HG02885 (cell line): Measurements from ENCODE around the gene SNX3.

Source experiments
- ATAC-seq: cut with Tn5 transposase; IDR thresholded peaks from one replicate; pipeline ENCODE4 v1.9.1; 2021; ENCODE audit warnings: mild to moderate bottlenecking; ENCODE audit not compliant: unreplicated experiment, poor library complexity

Gene SNX3

DNA sequence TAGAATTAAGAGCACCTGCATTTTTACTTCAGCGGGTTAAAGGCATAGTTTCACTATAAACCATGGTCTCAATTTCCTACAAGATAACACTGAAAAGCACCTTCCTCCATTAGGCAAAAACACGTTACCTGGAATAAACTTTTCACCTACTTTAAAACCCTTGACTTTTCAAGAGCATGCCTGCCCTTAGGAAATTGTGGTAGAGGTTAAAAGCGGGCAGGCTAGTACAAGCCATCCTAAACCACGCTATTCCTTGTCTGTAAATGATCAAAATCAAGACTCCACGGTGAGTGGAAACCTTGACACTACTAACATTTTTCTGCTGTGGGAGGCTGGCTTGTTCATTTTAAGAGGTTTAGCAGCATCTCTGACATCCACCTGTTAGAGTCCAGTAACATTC lies 51.1 kb downstream of the SNX3 start:
- ATAC-seq = no peak

GRCh38 chr6:108207013-108207412 lies 53.8 kb downstream of the SNX3 start:
- ATAC-seq = no peak

- no peak for ATAC-seq
These were observed 57.4 kb downstream of the SNX3 start for GRCh38 chr6:108203189-108204112.

DNA sequence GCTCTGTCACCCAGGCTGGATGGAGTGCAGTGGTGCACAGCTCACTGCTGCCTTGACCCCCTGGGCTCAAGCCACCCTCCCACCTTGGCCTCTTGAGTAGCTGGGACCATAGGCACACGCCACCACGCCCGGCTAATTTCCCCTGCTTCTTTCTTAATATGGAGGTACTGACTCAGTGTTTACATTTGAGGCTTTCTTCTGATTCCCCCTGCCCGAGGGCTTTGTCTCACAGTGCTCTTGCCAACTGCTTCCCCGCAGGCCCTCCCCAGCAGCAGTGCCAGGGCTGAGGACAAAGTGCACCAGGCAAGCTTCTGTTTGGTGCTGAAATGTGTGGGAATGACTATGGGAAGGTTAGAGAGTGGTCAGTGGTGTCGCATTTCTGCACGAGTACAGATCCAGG lies 60.2 kb downstream of the SNX3 start:
- no peak for ATAC-seq

DNA sequence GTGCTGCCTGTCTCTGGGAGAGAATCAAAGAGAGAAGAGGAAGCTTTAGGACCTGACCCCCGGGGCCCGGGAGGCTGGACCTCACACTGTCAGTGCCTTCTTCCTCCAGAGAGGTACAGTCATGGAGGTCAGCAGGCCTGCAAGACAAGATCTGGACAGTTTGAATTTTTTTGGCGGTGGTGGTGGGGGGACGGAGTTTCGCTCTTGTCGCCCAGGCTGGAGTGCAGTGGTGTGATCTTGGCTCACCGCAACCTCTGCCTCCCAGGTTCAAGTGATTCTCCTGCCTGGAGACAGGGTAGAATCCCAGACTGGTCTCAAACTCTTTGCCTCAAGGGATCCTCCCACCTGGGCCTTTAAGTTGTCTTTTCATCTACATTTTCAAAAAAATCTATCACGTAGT lies 60.7 kb downstream of the SNX3 start:
- ATAC-seq = no peak

GRCh38 chr6:108198761-108199498 lies 61.9 kb downstream of the SNX3 start:
- ATAC-seq = no peak

- ATAC-seq = no peak
These were observed 65.6 kb downstream of the SNX3 start for GRCh38 chr6:108195209-108195608.

- no peak for ATAC-seq
These were observed 66.3 kb downstream of the SNX3 start for GRCh38 chr6:108194503-108194902.

DNA sequence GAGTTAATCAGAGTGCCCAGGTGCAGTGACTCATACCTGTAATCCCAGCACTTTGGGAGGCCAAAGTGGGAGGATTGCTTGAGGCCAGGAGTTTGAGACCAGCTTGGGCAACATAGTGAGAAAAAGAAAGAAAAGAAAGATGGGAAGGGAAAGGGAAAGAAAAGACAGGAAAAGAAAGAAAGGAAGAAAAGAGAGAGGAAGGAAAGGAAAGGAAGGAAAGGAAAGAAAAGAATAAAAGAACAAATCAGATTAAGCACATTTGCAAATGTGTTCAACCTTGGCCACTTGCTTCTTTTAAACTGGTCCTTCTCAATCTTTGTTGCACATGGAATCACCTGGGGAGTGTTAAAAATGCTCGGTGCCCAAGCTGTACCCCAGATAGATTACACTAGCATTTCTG lies 67.0 kb downstream of the SNX3 start:
- no peak for ATAC-seq

- ATAC-seq = no peak
These were observed 67.7 kb downstream of the SNX3 start for GRCh38 chr6:108193131-108193530.

DNA sequence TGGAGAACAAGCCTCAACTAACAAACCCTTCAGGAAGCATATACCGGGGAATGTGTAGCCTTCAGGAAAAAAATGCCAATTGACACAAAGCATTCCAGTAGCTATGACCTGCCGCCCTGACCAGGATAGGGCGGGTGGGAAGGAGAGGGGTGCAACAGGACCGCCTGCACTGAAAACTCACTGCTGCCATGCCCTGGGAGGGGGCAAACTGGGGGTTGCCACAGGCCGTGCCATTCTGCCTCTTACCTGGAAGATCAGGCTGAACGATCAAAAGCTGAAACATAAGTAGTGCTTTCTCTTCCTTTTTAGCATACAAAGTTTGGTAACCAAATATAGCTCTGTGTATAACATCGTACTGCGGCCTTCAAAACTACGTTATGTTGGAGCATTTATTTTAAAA lies 73.3 kb downstream of the SNX3 start:
- no peak for ATAC-seq

- no peak for ATAC-seq
These were observed 74.6 kb downstream of the SNX3 start for GRCh38 chr6:108186226-108186625.

DNA sequence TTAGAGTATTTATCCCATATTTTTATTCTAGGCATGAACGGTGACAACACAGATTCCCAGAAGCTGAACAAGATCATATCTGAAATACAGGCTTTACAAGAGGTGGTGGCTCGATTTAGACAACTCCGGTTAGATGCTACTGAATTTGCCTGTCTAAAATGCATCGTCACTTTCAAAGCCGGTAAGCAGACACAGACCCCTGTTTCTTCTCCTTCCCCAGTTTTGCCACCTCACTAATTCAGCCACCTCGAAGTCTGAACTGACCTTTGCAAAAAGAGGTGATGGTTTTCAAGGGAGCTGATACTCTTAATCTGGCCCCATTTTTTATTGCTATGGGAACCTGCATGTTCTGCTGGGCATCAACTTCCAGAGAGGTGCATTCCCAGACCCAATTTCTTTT lies 80.1 kb downstream of the SNX3 start:
- ATAC-seq = no peak

DNA sequence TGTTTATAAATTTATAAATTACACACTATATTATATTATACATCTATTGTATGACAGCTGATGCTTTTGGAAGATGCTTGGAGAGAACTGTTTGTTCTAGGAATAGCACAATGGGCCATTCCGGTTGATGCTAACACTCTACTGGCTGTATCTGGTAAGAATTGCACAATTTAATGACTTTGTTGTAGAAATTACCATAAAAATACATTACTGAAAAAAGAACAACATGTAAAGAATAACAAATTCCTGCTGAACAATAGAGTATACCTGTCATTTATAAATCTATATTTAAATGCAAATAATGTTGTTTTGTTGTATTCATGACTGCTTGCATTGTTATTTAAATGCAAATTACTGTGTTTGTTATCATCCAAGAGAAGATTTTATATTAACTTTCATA lies 80.6 kb downstream of the SNX3 start:
- ATAC-seq = no peak

GRCh38 chr6:108179741-108180140 lies 81.1 kb downstream of the SNX3 start:
- ATAC-seq = no peak

DNA sequence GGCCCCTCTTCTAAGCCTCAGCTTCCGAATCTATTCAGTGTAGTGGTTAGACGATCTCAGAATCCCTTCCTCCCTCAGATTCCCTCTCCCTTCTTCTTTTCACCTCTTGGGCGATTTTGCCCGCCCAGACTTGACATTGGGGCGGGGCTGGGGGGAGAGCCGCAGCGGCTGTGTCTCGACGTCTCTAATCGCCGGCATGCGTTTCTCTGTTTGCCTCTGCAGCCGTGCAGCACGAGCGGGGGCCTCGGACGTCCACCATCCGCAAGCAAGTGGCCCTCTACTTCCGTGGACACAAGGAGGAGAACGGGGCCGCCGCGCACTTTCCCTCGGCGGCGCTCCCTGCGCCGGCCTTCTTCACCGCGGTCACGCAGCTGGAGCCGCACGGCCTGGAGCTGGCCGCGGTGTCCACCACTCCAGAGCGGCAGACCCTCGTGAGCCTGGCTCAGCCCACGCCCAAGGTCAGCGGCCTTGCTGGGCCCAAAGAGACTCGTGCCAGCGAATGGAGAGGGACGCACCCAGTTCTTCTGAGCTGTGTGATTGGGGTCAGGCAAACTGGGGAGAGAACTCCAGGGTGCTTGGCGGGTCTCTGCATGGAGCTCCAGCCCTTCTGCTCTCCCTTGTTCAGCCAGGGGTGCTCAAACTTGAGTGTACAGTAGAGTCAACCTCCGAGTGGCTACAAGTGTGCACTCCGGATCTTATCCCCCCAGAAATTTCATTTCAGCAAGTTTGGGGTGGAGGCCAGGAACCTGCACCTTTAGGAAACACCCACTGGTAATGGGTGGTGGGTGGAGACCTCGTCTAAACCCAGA lies 84.4 kb downstream of the SNX3 start:
- ATAC-seq = no peak

- ATAC-seq = no peak
These were observed 85.1 kb downstream of the SNX3 start for GRCh38 chr6:108175592-108176279.

DNA sequence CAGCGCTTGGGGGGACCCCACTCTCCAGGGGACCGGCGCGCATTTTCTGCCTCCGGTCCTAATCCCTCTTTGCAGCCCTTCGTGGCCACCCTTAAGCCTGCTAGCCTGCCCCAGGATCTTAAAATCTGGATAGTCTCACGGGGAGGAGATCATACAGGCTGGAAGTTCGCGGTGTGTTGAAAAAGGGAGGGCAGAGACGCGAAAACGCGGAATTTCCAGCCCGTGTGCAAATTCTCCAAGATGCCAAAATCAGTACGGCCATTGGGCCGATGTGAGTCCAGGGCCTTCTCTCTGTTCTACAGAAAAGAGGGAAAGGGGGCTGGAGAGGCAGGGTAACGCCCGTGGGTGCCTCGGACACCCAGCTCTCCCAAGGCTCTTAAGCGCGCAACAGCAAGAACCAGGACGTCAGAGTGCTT lies 85.7 kb downstream of the SNX3 start:
- no peak for ATAC-seq

- no peak for ATAC-seq
These were observed 86.3 kb downstream of the SNX3 start for GRCh38 chr6:108174371-108175175.
